ENCODE measurements around the gene ZNF491. TPM values are rescaled to one million over a fixed set of nuclear protein-coding genes. Genes with fewer than 3 reads are reported as not detected.
A peak's percentile ranks its signal among the peaks of the same experiment; 100 is the strongest.

Gene ZNF491
- total and polyA plus RNA-seq, 2 donors (not counting 1 experiment from before 2014, with no cell fraction given), result 1.7 to 5.8 TPM

- Histone ChIP-seq H4K20me1 (ENCODE audit: control insufficient read depth, extremely low read depth, insufficient read depth, low read length) (no peaks in the 10 kb centered on the region), H2AFZ (ENCODE audit: low read length) (no peak overlapping the region), H3K4me1 (ENCODE audit: control insufficient read depth, extremely low read depth, insufficient read depth, low read length) (no peaks in the 10 kb centered on the region), H3K27me3 (ENCODE audit: control insufficient read depth, insufficient read depth, low read length) (no peaks in the 10 kb centered on the region), H3K9ac (ENCODE audit: insufficient read depth, low read length) (no peak overlapping the region), H3K79me2 (ENCODE audit: control insufficient read depth, insufficient read depth, low read length) (no peaks in the 10 kb centered on the region), H3K4me3 (replicated peaks in 1 of 4; ENCODE audit: control extremely low read depth in 1 of 4, insufficient read depth in 1 of 4, low read depth in 3 of 4, low read length in 4 of 4) (no peak overlapping the region), H3K36me3 (ENCODE audit: control insufficient read depth, insufficient read depth, low read length) (no peaks in the 10 kb centered on the region), H3K4me2 (ENCODE audit: extremely low read depth, insufficient read depth, low read length) (no peak overlapping the region), H3K27ac (ENCODE audit: insufficient read depth, low read length) (no peak overlapping the region), H3K9me3 (ENCODE audit: control insufficient read depth, insufficient read depth, low read depth, low read length) (peaks cover 4% of the 10 kb centered on the region)
- no peak for DNase-seq (ENCODE audit: low read depth in 2 of 2)
- TF ChIP-seq, protein P1, sequence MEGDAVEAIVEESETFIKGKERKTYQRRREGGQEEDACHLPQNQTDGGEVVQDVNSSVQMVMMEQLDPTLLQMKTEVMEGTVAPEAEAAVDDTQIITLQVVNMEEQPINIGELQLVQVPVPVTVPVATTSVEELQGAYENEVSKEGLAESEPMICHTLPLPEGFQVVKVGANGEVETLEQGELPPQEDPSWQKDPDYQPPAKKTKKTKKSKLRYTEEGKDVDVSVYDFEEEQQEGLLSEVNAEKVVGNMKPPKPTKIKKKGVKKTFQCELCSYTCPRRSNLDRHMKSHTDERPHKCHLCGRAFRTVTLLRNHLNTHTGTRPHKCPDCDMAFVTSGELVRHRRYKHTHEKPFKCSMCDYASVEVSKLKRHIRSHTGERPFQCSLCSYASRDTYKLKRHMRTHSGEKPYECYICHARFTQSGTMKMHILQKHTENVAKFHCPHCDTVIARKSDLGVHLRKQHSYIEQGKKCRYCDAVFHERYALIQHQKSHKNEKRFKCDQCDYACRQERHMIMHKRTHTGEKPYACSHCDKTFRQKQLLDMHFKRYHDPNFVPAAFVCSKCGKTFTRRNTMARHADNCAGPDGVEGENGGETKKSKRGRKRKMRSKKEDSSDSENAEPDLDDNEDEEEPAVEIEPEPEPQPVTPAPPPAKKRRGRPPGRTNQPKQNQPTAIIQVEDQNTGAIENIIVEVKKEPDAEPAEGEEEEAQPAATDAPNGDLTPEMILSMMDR (conservative IDR thresholded peaks at IDR 0.05 in 1 of 2, IDR thresholded peaks at IDR 0.05 in 1 of 2; ENCODE audit: low read depth in 1 of 2, low read length in 2 of 2), result no peak
Measured at GRCh38 chr19:11807099-11807380, 8.7 kb downstream of the ZNF491 start.

DNA sequence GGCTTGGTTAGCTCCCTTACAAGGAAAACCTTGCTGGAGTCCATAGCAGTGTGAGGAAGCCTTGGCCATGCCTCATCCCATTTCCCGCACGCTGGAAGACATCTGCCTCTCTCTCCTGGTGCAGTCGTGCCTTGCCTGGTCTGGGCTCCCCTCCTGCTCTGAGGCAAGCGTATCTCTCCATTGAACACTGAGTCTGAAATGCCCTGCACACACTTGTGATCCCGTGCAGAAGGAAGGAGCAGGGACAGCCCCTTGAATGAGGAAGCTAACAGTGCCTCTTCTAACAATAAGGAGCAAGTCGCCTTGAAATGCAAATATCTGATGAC, 15.3 kb downstream of the ZNF491 start:
- no peaks in the 10 kb centered on the region for H4K20me1 ChIP-seq (ENCODE audit: control insufficient read depth, extremely low read depth, insufficient read depth, low read length)
- H2AFZ ChIP-seq (ENCODE audit: low read length), result peak overlapping the region; percentile 99
- DNase-seq (ENCODE audit: low read depth in 2 of 2), result no peak
- H3K9ac ChIP-seq (ENCODE audit: insufficient read depth, low read length), result no peak overlapping the region
- TF ChIP-seq, protein P1 (conservative IDR thresholded peaks at IDR 0.05 in 1 of 2, IDR thresholded peaks at IDR 0.05 in 1 of 2; ENCODE audit: low read depth in 1 of 2, low read length in 2 of 2), result no peak
- no peak for TF ChIP-seq EZH2 (IDR thresholded peaks at IDR 0.05; ENCODE audit: low read length, missing control alignments)
- H3K4me1 ChIP-seq (ENCODE audit: control insufficient read depth, extremely low read depth, insufficient read depth, low read length), result no peaks in the 10 kb centered on the region
- no peaks in the 10 kb centered on the region for H3K27me3 ChIP-seq (ENCODE audit: control insufficient read depth, insufficient read depth, low read length)
- H3K4me3 ChIP-seq (replicated peaks in 1 of 4; ENCODE audit: control extremely low read depth in 1 of 4, insufficient read depth in 1 of 4, low read depth in 3 of 4, low read length in 4 of 4), result peak overlapping the region; percentile 70 to 91 (median 80)
- no peak overlapping the region for H3K27ac ChIP-seq (ENCODE audit: insufficient read depth, low read length)
- peak overlapping the region; percentile 99 for H3K4me2 ChIP-seq (ENCODE audit: extremely low read depth, insufficient read depth, low read length)
- no peaks in the 10 kb centered on the region for H3K9me3 ChIP-seq (ENCODE audit: control insufficient read depth, insufficient read depth, low read depth, low read length)
- H3K79me2 ChIP-seq (ENCODE audit: control insufficient read depth, insufficient read depth, low read length), result peaks cover 2% of the 10 kb centered on the region
- H3K36me3 ChIP-seq (ENCODE audit: control insufficient read depth, insufficient read depth, low read length), result no peaks in the 10 kb centered on the region

DNA sequence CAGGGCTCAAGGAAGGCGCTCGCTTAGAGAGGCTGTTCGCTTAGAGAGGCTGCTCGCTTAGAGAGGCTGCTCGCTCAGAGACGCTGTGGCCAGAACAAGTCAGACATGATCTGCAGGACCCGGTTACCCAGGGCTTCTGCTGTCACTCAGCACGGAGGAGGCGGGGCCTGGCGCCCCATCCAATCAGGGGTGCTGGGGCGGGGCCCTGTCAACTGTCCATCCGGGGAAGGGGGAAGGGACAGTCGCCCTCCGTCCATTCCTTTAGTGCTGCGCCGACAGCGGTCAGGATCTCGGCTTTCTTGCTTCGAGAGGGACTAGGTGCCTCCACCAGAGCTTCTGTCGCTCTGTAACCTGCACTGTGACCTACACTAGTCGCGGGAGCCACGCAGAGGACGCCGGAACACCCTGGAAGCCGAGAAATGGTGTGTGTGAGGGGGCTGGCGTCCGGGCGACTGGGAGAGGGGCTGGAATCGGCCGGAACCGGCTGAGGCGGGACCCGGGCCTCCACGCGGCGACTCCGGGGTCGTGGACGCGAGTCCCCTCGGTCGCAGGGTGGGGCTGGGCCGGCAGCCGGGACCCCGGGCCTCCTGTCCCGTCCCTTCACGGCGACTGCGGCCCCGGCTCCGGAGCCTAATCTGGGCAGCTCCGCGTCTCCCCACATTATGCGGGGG, 15.8 kb downstream of the ZNF491 start, which contains the start of gene ZNF440:
ZNF440 (plus strand) TSS at position 245 of the 671 bp plus-strand sequence; CDS start at position 420, 175 bp downstream.
- no peaks in the 10 kb centered on the region for H3K36me3 ChIP-seq (ENCODE audit: control insufficient read depth, insufficient read depth, low read length)
- H3K27ac ChIP-seq (ENCODE audit: insufficient read depth, low read length), result peak within 1 kb of the TSS; percentile 78
- H3K9ac ChIP-seq (ENCODE audit: insufficient read depth, low read length), result peak within 1 kb of the TSS; percentile 75
- no peaks in the 10 kb centered on the region for H3K4me1 ChIP-seq (ENCODE audit: control insufficient read depth, extremely low read depth, insufficient read depth, low read length)
- peak within 1 kb of the TSS; percentile 99 for H3K4me2 ChIP-seq (ENCODE audit: extremely low read depth, insufficient read depth, low read length)
- H4K20me1 ChIP-seq (ENCODE audit: control insufficient read depth, extremely low read depth, insufficient read depth, low read length), result no peaks in the 10 kb centered on the region
- peak within 1 kb of the TSS; percentile 99 for H2AFZ ChIP-seq (ENCODE audit: low read length)
- peaks cover 2% of the 10 kb centered on the region for H3K79me2 ChIP-seq (ENCODE audit: control insufficient read depth, insufficient read depth, low read length)
- H3K4me3 ChIP-seq (replicated peaks in 1 of 4; ENCODE audit: control extremely low read depth in 1 of 4, insufficient read depth in 1 of 4, low read depth in 3 of 4, low read length in 4 of 4), result peak within 1 kb of the TSS; percentile 70 to 91 (median 80)
- no peaks in the 10 kb centered on the region for H3K27me3 ChIP-seq (ENCODE audit: control insufficient read depth, insufficient read depth, low read length)
- TF ChIP-seq EZH2 (IDR thresholded peaks at IDR 0.05; ENCODE audit: low read length, missing control alignments), result no peak
- TF ChIP-seq, protein P1 (conservative IDR thresholded peaks at IDR 0.05 in 1 of 2, IDR thresholded peaks at IDR 0.05 in 1 of 2; ENCODE audit: low read depth in 1 of 2, low read length in 2 of 2), result no peak
- H3K9me3 ChIP-seq (ENCODE audit: control insufficient read depth, insufficient read depth, low read depth, low read length), result no peaks in the 10 kb centered on the region
- DNase-seq (ENCODE audit: low read depth in 2 of 2), result peak; percentile 91 to 92
